Measurements from ENCODE around the gene TTPAL. TPM values are rescaled to one million over a fixed set of nuclear protein-coding genes. Genes with fewer than 3 reads are reported as not detected.

Gene TTPAL
- total RNA-seq, 1 donor from 2014 or later = 7.9 TPM

DNA sequence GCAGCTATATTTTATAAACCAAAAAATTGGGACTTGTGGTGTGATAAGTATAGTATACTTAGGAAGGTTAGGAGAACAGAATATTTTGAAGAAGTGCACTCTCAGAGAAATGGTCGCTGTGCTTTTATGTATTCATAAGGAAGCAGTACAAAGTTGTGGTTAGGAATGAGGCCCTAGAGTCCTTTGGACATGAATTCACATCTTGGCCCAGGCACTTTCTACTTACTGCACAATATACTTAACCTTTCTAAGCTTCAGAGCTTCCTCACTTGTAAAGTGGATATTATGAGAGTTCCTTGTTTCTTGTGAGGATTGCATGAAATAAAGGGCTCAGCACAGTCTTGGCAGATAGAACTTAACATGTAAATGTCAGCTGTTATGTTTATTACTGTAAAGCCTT is 67.2 kb downstream of the TTPAL start:
- TF ChIP-seq, protein P1, sequence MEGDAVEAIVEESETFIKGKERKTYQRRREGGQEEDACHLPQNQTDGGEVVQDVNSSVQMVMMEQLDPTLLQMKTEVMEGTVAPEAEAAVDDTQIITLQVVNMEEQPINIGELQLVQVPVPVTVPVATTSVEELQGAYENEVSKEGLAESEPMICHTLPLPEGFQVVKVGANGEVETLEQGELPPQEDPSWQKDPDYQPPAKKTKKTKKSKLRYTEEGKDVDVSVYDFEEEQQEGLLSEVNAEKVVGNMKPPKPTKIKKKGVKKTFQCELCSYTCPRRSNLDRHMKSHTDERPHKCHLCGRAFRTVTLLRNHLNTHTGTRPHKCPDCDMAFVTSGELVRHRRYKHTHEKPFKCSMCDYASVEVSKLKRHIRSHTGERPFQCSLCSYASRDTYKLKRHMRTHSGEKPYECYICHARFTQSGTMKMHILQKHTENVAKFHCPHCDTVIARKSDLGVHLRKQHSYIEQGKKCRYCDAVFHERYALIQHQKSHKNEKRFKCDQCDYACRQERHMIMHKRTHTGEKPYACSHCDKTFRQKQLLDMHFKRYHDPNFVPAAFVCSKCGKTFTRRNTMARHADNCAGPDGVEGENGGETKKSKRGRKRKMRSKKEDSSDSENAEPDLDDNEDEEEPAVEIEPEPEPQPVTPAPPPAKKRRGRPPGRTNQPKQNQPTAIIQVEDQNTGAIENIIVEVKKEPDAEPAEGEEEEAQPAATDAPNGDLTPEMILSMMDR (conservative IDR thresholded peaks at IDR 0.05; ENCODE audit: low read depth, low read length) = no peak

DNA sequence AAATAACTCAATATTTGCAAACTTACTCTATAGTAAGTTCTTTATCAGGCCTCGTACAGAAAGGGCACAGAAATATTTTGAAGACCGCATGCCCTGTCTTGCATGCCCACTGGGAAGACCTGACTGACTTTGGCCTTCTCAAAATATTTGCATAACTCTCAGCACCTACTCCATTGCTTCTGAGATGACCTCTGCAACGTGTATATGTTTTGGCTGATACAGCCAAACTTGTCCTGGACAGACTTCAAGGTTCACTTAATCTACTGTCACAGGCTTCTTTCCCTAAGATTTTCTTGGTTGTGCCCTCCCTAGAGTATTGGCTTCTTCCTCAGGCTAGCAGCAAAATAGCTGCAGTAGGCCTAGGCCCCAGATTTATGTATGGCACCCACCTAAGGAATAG is 67.7 kb downstream of the TTPAL start:
- no peak for DNase-seq (ENCODE audit: low read depth)
- H3K4me3 ChIP-seq (ENCODE audit: low read depth, low read length) = no peak overlapping the region
- TF ChIP-seq, protein P1 (conservative IDR thresholded peaks at IDR 0.05; ENCODE audit: low read depth, low read length) = no peak

More for the DNA sequence above, 67.2 kb downstream of the TTPAL start:
- DNase-seq (ENCODE audit: low read depth) = no peak
- no peak overlapping the region for H3K4me3 ChIP-seq (ENCODE audit: low read depth, low read length)

Other genes with a start within 250 kb of the TTPAL start
- not detected in 2 replicates for gene GDAP1L1, start 228.6 kb upstream of the TTPAL start, total RNA-seq
- 1.4 and 3.2 TPM in 2 replicates for gene FITM2, start 164.7 kb upstream of the TTPAL start, total RNA-seq
- gene R3HDML, start 138.8 kb upstream of the TTPAL start, total RNA-seq = not detected in 2 replicates
- gene HNF4A, start 120.2 kb upstream of the TTPAL start, total RNA-seq = not detected in 2 replicates
- gene SERINC3, start 46.2 kb downstream of the TTPAL start, total RNA-seq = 36.6 and 43.3 TPM in 2 replicates
- 28.8 and 64.3 TPM in 2 replicates for gene PKIG, start 106.7 kb downstream of the TTPAL start, total RNA-seq
- gene ADA, start 175.8 kb downstream of the TTPAL start, total RNA-seq = 14.5 and 19.9 TPM in 2 replicates
- 0.14 TPM in 1 of 2 replicates, not detected in the other for gene CCN5, start 239.5 kb downstream of the TTPAL start, total RNA-seq

All from epithelial cell of proximal tubule (primary cell).